ENCODE data around the gene CCHCR1. TPM values are rescaled to one million over a fixed set of nuclear protein-coding genes. Genes with fewer than 3 reads are reported as not detected.

CCHCR1 gene
- total RNA-seq, 1 experiment from 2014 or later: 31.3 TPM

DNA sequence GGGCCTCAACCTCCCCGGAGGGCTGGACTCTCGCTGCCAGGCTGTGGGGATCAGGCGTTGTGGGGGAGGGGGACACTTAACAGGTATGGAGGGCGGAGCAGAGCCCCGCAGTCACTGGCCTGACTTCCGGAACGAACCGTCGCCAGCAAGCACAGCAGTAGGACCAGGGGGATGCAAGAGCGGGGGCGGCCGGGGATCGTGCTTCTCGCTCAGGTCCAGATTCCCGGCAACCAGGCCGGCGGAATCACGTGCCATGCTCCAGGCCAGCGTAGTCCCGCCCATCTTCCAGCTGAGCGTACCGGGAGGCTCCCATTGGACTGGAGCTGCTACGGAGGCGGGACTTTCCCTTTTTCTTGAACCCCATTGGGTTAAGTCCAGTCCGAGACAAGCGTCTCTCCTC, 22.9 kb upstream of the CCHCR1 start:
- no peak for ATAC-seq
- intact Hi-C loops (cut with micrococcal nuclease): no loop called here
- Histone ChIP-seq H3K79me2 (ENCODE audit: low read length) (no peaks in the 10 kb centered on the region), H3K9me3 (ENCODE audit: low read length) (no peaks in the 10 kb centered on the region), H3K4me2 (ENCODE audit: low read length) (no peak overlapping the region), H3K4me3 (ENCODE audit: low read length) (no peak overlapping the region), H3K4me1 (ENCODE audit: insufficient read depth, low read length) (no peaks in the 10 kb centered on the region), H3K9ac (ENCODE audit: low read length) (no peak overlapping the region), H4K20me1 (ENCODE audit: low read length) (no peaks in the 10 kb centered on the region), H2AFZ (ENCODE audit: low read length) (no peak overlapping the region), H3K27me3 (ENCODE audit: low read length) (no peaks in the 10 kb centered on the region), H3K9me2 (replicated peaks; ENCODE audit: low read length) (no peaks in the 10 kb centered on the region), H3F3A (ENCODE audit: low read length, unreplicated experiment) (no peaks in the 10 kb centered on the region), H3K27ac (ENCODE audit: low read length) (no peak overlapping the region), H3K36me3 (ENCODE audit: low read depth, low read length) (no peaks in the 10 kb centered on the region)
- no TSS peak for BruUV-seq (replicated peaks)
- POLR2A ChIA-PET (ENCODE audit: unreplicated experiment): no interaction called here
- no peak for TF ChIP-seq EZH2 (IDR thresholded peaks at IDR 0.05; ENCODE audit: low read length, unreplicated experiment)
- TF ChIP-seq EZH2phosphoT487 (IDR thresholded peaks at IDR 0.05; ENCODE audit: borderline replicate concordance, low read length): no peak
- TF ChIP-seq, protein P1, sequence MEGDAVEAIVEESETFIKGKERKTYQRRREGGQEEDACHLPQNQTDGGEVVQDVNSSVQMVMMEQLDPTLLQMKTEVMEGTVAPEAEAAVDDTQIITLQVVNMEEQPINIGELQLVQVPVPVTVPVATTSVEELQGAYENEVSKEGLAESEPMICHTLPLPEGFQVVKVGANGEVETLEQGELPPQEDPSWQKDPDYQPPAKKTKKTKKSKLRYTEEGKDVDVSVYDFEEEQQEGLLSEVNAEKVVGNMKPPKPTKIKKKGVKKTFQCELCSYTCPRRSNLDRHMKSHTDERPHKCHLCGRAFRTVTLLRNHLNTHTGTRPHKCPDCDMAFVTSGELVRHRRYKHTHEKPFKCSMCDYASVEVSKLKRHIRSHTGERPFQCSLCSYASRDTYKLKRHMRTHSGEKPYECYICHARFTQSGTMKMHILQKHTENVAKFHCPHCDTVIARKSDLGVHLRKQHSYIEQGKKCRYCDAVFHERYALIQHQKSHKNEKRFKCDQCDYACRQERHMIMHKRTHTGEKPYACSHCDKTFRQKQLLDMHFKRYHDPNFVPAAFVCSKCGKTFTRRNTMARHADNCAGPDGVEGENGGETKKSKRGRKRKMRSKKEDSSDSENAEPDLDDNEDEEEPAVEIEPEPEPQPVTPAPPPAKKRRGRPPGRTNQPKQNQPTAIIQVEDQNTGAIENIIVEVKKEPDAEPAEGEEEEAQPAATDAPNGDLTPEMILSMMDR (conservative IDR thresholded peaks at IDR 0.05; ENCODE audit: low read depth, low read length): no peak
- no peak for DNase-seq
- CTCF ChIA-PET: no interaction called here

DNA sequence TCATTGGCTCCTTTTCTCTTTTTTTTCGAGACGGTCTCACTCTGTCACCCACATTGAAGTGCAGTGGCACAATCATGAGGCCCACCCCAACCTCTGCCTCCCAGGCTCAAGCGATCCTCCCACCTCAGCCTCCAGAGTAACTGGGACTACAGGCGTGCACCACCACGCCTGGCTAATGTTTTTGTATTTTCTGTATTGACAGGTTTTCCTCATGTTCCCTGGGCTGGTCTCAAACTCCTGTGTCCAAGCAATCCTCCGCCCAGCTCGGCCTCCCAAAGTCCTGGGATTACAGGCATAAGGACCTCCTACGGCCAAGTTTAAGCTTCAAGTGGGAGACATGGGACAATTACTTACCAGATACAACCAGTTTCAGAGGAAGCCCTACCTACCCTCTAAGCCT, 22.3 kb upstream of the CCHCR1 start:
- no peaks in the 10 kb centered on the region for H3K4me1 ChIP-seq (ENCODE audit: insufficient read depth, low read length)
- H3K79me2 ChIP-seq (ENCODE audit: low read length): no peaks in the 10 kb centered on the region
- no peak for DNase-seq
- H3F3A ChIP-seq (ENCODE audit: low read length, unreplicated experiment): no peaks in the 10 kb centered on the region
- no peaks in the 10 kb centered on the region for H3K9me3 ChIP-seq (ENCODE audit: low read length)
- TF ChIP-seq, protein P1 (conservative IDR thresholded peaks at IDR 0.05; ENCODE audit: low read depth, low read length): no peak
- TF ChIP-seq EZH2 (IDR thresholded peaks at IDR 0.05; ENCODE audit: low read length, unreplicated experiment) (no peak), EZH2phosphoT487 (IDR thresholded peaks at IDR 0.05; ENCODE audit: borderline replicate concordance, low read length) (no peak)
- H4K20me1 ChIP-seq (ENCODE audit: low read length): no peaks in the 10 kb centered on the region
- no peak overlapping the region for H3K4me2 ChIP-seq (ENCODE audit: low read length)
- POLR2A ChIA-PET (ENCODE audit: unreplicated experiment): no interaction called here
- H3K4me3 ChIP-seq (ENCODE audit: low read length): no peak overlapping the region
- intact Hi-C loops (cut with micrococcal nuclease): no loop called here
- H2AFZ ChIP-seq (ENCODE audit: low read length): no peak overlapping the region
- H3K27me3 ChIP-seq (ENCODE audit: low read length): no peaks in the 10 kb centered on the region
- no peak overlapping the region for H3K9ac ChIP-seq (ENCODE audit: low read length)
- no peaks in the 10 kb centered on the region for H3K9me2 ChIP-seq (replicated peaks; ENCODE audit: low read length)
- ATAC-seq: no peak
- no peaks in the 10 kb centered on the region for H3K36me3 ChIP-seq (ENCODE audit: low read depth, low read length)
- H3K27ac ChIP-seq (ENCODE audit: low read length): no peak overlapping the region
- BruUV-seq (replicated peaks): no TSS peak
- CTCF ChIA-PET: no interaction called here

DNA sequence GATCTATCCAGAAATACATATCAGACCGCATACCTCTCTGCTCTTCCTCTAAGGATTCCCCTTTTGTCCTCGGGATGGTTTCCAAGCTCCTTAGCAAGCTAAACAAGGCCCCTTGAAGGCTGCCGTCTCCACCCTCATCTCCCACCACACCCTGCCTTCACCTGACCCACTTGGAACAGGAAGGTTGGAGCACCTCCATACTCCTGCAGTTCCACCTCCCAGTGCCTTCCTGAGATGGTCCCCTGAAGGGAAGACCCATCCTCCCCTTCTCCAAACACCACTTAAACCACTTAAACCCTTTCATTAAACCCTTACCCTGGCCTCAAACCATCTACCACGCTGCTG, 21.4 kb upstream of the CCHCR1 start:
- Histone ChIP-seq H3F3A (ENCODE audit: low read length, unreplicated experiment) (no peaks in the 10 kb centered on the region), H4K20me1 (ENCODE audit: low read length) (no peaks in the 10 kb centered on the region), H3K4me3 (ENCODE audit: low read length) (no peak overlapping the region), H3K4me2 (ENCODE audit: low read length) (no peak overlapping the region), H3K4me1 (ENCODE audit: insufficient read depth, low read length) (no peaks in the 10 kb centered on the region), H3K9me3 (ENCODE audit: low read length) (no peaks in the 10 kb centered on the region), H3K79me2 (ENCODE audit: low read length) (no peaks in the 10 kb centered on the region), H3K27me3 (ENCODE audit: low read length) (no peaks in the 10 kb centered on the region), H2AFZ (ENCODE audit: low read length) (no peak overlapping the region), H3K9me2 (replicated peaks; ENCODE audit: low read length) (no peaks in the 10 kb centered on the region), H3K27ac (ENCODE audit: low read length) (no peak overlapping the region), H3K9ac (ENCODE audit: low read length) (no peak overlapping the region), H3K36me3 (ENCODE audit: low read depth, low read length) (no peaks in the 10 kb centered on the region)
- intact Hi-C loops (cut with micrococcal nuclease): no loop called here
- TF ChIP-seq, protein P1 (conservative IDR thresholded peaks at IDR 0.05; ENCODE audit: low read depth, low read length): no peak
- TF ChIP-seq EZH2 (IDR thresholded peaks at IDR 0.05; ENCODE audit: low read length, unreplicated experiment) (no peak), EZH2phosphoT487 (IDR thresholded peaks at IDR 0.05; ENCODE audit: borderline replicate concordance, low read length) (no peak)
- DNase-seq (no peak), ATAC-seq (no peak)
- BruUV-seq (replicated peaks): no TSS peak
- ChIA-PET CTCF (no interaction called here), POLR2A (ENCODE audit: unreplicated experiment) (no interaction called here)
